22Rv1 (cell line): ENCODE results near the gene PARP16.

Source experiments
- H3K27ac ChIP-seq: fragments of 450-650 bp; 2 replicates; pipeline ENCODE4 v1.5.1; 2017
- ZFX ChIP-seq: fragments of 450-650 bp; IDR thresholded peaks from 2 replicates; pipeline ENCODE4 v1.6.1; 2017; ENCODE audit warnings: antibody characterized with exemption, borderline replicate concordance
- TF ChIP-seq, protein P1 (sequence below): fragments of 450-650 bp; IDR thresholded peaks from 2 replicates; pipeline ENCODE4 v1.5.1; 2017; ENCODE audit warnings: mild to moderate bottlenecking

Gene PARP16

DNA sequence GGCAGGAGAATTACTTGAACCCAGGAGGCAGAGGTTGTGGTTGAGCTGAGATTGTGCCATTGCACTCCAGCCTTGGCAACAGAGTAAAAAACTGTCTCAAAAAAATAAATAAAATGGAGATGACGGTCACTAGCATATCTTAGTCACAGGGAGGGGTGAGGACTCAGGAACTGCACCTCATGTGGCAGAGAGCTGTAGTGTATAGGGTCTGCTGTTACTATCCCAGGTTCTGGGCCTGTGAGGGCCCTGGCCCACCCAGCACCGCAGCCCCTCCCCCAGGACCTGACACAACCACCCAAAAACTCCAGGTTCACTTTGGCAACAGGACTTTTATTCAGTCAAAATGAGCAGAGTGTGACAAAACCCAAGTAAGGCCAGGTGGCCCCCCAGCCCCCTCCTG, 40.1 kb upstream of the PARP16 start:
- TF ChIP-seq ZFX = no peak
- TF ChIP-seq, protein P1, sequence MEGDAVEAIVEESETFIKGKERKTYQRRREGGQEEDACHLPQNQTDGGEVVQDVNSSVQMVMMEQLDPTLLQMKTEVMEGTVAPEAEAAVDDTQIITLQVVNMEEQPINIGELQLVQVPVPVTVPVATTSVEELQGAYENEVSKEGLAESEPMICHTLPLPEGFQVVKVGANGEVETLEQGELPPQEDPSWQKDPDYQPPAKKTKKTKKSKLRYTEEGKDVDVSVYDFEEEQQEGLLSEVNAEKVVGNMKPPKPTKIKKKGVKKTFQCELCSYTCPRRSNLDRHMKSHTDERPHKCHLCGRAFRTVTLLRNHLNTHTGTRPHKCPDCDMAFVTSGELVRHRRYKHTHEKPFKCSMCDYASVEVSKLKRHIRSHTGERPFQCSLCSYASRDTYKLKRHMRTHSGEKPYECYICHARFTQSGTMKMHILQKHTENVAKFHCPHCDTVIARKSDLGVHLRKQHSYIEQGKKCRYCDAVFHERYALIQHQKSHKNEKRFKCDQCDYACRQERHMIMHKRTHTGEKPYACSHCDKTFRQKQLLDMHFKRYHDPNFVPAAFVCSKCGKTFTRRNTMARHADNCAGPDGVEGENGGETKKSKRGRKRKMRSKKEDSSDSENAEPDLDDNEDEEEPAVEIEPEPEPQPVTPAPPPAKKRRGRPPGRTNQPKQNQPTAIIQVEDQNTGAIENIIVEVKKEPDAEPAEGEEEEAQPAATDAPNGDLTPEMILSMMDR = no peak
- no peak overlapping the region for H3K27ac ChIP-seq

DNA sequence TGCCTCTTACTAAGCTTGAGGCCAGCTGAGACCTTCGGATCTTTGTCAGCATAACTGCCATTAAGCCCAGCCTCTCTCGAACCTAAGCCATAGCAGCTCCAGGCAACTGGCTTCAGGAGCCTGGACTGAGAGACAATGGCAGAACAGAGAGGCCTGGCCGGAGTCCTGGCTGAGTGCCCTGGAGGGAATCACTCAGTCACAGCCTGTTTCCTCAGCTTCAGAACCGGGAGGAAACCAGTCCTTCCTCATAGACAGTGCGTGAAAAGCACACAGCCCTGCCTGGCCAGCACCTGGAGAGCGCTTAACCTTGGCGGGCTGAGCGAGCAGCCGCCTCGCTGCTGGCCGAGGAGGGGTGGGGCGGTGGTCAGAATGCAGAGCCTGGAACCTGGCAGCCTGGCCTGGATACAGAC, 39.4 kb upstream of the PARP16 start:
- TF ChIP-seq ZFX = no peak
- TF ChIP-seq, protein P1 = no peak
- H3K27ac ChIP-seq = no peak overlapping the region

DNA sequence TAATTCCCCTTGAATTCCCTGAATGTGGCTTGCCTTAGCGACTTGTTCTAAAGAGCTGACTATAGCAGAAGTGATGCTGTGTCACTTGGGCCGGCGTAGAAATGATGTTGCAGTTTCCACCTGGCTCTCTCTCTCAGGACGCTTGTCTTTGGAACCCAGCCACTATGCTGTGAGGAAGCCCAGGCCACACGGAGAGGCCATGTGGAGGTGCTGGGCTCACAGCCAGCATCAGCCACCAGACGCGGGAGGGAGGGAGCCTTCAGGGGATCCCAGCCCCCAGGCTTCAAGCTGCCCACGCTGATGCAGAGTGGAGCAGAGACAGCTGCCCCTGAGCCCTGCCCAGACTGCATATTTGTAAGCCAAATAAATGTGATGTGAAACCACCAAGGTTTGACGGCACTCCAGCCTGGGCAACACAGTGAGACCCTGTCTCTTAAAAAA, 36.4 kb upstream of the PARP16 start:
- no peak overlapping the region for H3K27ac ChIP-seq
- no peak for TF ChIP-seq ZFX
- TF ChIP-seq, protein P1 = no peak

DNA sequence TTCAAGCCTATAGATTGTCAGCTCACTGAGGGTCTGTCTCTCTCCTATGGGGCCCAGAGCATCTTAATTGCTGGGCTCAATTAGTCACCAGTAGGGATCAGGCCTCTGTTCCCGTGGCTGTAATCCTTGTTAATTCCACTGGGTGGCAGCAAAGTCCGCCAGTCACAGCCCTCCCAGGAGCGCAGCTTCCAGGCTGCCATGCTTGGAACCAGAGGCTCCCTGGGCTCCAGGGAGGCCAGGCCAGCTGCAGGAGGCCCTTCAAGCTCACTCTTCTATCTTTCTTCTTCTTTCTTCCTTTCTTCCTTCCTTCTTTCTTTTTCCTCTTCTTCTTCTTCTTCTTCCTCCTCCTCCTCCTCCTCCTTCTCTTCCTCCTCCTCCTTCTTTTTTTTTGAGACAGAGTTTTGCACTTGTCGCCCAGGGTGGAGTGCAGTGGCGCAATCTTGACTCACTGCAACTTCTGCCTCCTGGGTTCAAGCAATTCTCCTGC, 32.2 kb upstream of the PARP16 start:
- no peak for TF ChIP-seq ZFX
- TF ChIP-seq, protein P1 = peak; percentile 90
- H3K27ac ChIP-seq = no peak overlapping the region

DNA sequence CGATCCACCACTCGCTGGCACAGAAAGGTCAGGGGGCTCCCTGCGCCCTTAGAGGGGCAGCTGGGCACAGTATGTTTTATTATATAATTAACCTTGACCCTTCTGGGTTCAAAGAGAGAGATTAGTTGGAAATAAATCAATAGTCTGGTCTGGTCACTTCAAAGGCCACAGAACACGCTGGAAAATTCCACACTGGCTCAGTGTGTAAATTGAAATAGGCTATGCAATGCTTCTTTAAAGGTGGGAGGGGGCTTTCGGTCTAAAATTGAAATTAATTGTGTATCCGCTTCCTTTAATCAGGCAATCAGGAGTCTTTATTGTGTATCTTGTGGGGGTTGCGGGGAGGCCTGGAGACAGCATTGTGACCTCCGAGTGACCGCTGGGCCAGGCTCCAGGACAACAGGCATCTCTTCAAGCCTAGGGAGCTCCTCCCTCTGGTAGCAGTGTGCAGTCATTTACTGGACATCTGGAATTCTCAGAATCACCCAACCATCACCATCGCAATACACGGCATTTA, 25.8 kb upstream of the PARP16 start:
- H3K27ac ChIP-seq = no peak overlapping the region
- TF ChIP-seq, protein P1 = no peak
- no peak for TF ChIP-seq ZFX

DNA sequence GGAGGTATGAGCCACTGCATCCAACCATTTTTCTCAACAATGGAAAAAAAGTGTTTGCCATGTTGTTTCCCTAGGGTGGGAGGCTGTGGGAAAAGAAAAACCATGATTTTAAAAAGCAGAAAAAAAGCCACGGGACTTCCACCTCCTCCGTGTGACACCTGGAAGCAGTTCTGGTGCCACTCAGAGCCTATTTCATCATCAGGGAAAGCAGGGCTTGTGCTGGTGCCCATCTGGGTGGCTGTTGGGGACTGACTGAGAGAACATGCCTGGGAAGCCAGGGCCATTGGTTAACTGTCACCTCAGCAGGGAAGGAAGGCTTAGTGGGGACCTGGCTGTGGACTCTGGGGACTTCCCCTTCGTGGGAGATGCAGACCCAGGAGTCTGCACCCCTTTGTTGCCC, 25.1 kb upstream of the PARP16 start:
- H3K27ac ChIP-seq = no peak overlapping the region
- TF ChIP-seq, protein P1 = no peak
- no peak for TF ChIP-seq ZFX

DNA sequence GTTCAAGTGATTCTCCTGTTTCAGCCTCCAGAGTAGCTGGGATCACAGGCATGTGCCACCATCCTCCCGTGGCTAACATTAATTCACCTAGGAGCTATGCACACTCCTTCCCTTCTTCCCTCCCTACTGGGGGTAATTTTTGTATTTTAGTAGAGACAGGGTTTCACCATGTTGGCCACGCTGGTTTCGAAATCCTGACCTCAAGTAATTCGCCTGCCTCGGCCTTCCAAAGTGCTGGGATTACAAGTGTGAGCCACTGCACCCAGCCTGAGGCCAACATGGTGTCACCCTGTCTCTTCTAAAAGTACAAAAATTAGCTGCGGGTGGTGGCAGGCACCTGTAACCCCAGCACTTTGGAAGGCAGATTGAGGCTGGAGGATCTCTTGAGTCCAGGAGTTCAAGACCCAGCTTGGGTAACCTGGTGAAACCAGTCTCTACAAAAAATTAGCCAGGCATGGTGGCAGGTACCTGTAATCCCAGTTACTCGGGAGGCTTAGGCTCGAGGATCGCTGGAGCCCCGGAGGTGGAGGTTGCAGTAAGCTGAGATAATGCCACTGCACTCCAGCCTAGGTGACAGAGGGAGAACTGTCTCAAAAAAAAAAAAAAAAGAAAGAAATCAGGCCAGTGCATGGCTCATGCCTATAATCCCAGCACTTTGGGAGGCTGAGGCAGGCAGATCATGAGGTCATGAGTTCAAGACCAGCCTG, 23.9 kb upstream of the PARP16 start:
- no peak overlapping the region for H3K27ac ChIP-seq
- TF ChIP-seq ZFX = no peak
- TF ChIP-seq, protein P1 = no peak
